H9 (cell line): ENCODE measurements around the gene DMTF1. TPM values are rescaled to one million over a fixed set of nuclear protein-coding genes. Genes with fewer than 3 reads are reported as not detected.

Experiments used
- DNase-seq: peaks from one replicate; pipeline ENCODE4 v3.0.0-alpha.2; 2017
- H2AFZ ChIP-seq: one replicate; pipeline ENCODE4 v1.6.1; 2013; ENCODE audit warnings: mild to moderate bottlenecking, low read length, control low read depth, moderate library complexity
- H2AK5ac ChIP-seq: 2 replicates; pipeline ENCODE4 v1.6.1; 2013; ENCODE audit warnings: low read length, control low read depth, mixed read lengths; ENCODE audit not compliant: insufficient read length
- H2BK120ac ChIP-seq: one replicate; pipeline ENCODE4 v1.6.1; 2013; ENCODE audit warnings: low read depth, mild to moderate bottlenecking, low read length, control low read depth, inconsistent platforms; ENCODE audit not compliant: poor library complexity, severe bottlenecking
- H2BK12ac ChIP-seq: 2 replicates; pipeline ENCODE4 v1.6.1; 2013; ENCODE audit warnings: low read length, control low read depth, mixed read lengths, low read depth; ENCODE audit not compliant: insufficient read length
- H2BK15ac ChIP-seq: 2 replicates; pipeline ENCODE4 v1.6.1; 2013; ENCODE audit warnings: low read depth, low read length, control low read depth
- H2BK20ac ChIP-seq: one replicate; pipeline ENCODE4 v1.6.1; 2013; ENCODE audit warnings: low read depth, mild to moderate bottlenecking, low read length, control low read depth, inconsistent platforms; ENCODE audit not compliant: poor library complexity, severe bottlenecking
- H2BK5ac ChIP-seq: 2 replicates; pipeline ENCODE4 v1.6.1; 2013; ENCODE audit warnings: low read length, control low read depth, mixed read lengths; ENCODE audit not compliant: insufficient read length
- H3K14ac ChIP-seq: 2 replicates; pipeline ENCODE4 v1.6.1; 2013; ENCODE audit warnings: low read length, control low read depth; ENCODE audit not compliant: insufficient read depth
- H3K18ac ChIP-seq: 2 replicates; pipeline ENCODE4 v1.6.1; 2013; ENCODE audit warnings: low read depth, mild to moderate bottlenecking, mixed read lengths, low read length, control low read depth; ENCODE audit not compliant: insufficient read length
- H3K23ac ChIP-seq: 2 replicates; pipeline ENCODE4 v1.6.1; 2013; ENCODE audit warnings: low read length, control low read depth, mixed read lengths, low read depth; ENCODE audit not compliant: insufficient read length
- H3K23me2 ChIP-seq: 2 replicates; pipeline ENCODE4 v1.6.1; 2013; ENCODE audit warnings: low read depth, mild to moderate bottlenecking, mixed read lengths, low read length, control low read depth; ENCODE audit not compliant: insufficient read length, poor library complexity, severe bottlenecking
- H3K27ac ChIP-seq: 2 replicates; pipeline ENCODE4 v1.5.1; 2013; ENCODE audit warnings: low read length, control low read depth, mixed read lengths, low read depth; ENCODE audit not compliant: insufficient read length
- H3K27me3 ChIP-seq: 2 replicates; pipeline ENCODE4 v1.6.1; 2013; ENCODE audit warnings: low read length, control low read depth, inconsistent platforms; ENCODE audit not compliant: insufficient read depth
- H3K4ac ChIP-seq: 2 replicates; pipeline ENCODE4 v1.6.1; 2013; ENCODE audit warnings: low read depth, mild to moderate bottlenecking, control low read depth, inconsistent platforms, low read length, moderate library complexity
- H3K4me1 ChIP-seq: 2 replicates; pipeline ENCODE4 v1.6.1; 2013; ENCODE audit warnings: low read length, control low read depth, inconsistent platforms; ENCODE audit not compliant: insufficient read depth
- H3K4me2 ChIP-seq: 2 replicates; pipeline ENCODE4 v1.6.1; 2013; ENCODE audit warnings: low read length, control low read depth, mixed read lengths; ENCODE audit not compliant: insufficient read length, insufficient read depth
- H3K56ac ChIP-seq: 2 replicates; pipeline ENCODE4 v1.6.1; 2013; ENCODE audit warnings: low read depth, mild to moderate bottlenecking, mixed read lengths, low read length, control low read depth; ENCODE audit not compliant: insufficient read length
- H3K79me1 ChIP-seq: 2 replicates; pipeline ENCODE4 v1.6.1; 2013; ENCODE audit warnings: low read depth, mild to moderate bottlenecking, moderate library complexity, low read length, control low read depth, inconsistent platforms; ENCODE audit not compliant: insufficient read depth, poor library complexity, severe bottlenecking
- H3K79me2 ChIP-seq: 2 replicates; pipeline ENCODE4 v1.6.1; 2013; ENCODE audit warnings: low read length, control low read depth, inconsistent platforms; ENCODE audit not compliant: insufficient read depth
- H3K9ac ChIP-seq: 2 replicates; pipeline ENCODE4 v1.6.1; 2013; ENCODE audit warnings: low read length, control low read depth, mixed read lengths; ENCODE audit not compliant: insufficient read length; ENCODE audit errors: extremely low read depth
- H3K9me3 ChIP-seq: one replicate; pipeline ENCODE4 v1.6.1; 2013; ENCODE audit warnings: low read depth, low read length, inconsistent platforms; ENCODE audit not compliant: control insufficient read depth
- H3T11ph ChIP-seq: one replicate; pipeline ENCODE4 v1.6.1; 2013; ENCODE audit warnings: mild to moderate bottlenecking, low read length, control low read depth, inconsistent platforms
- H4K20me1 ChIP-seq: one replicate; pipeline ENCODE4 v1.6.1; 2013; ENCODE audit not compliant: control insufficient read depth, insufficient read length, insufficient read depth
- H4K5ac ChIP-seq: 2 replicates; pipeline ENCODE4 v1.6.1; 2013; ENCODE audit warnings: low read depth, mild to moderate bottlenecking, mixed read lengths, low read length, control low read depth; ENCODE audit not compliant: insufficient read length
- H4K8ac ChIP-seq: replicated peaks from 2 replicates; pipeline ENCODE4 v1.6.1; 2013; ENCODE audit warnings: low read length, control low read depth, mixed read lengths, low read depth; ENCODE audit not compliant: insufficient read length
- H4K91ac ChIP-seq: 2 replicates; pipeline ENCODE4 v1.6.1; 2013; ENCODE audit warnings: low read depth, mild to moderate bottlenecking, moderate library complexity, mixed read lengths, low read length, control low read depth; ENCODE audit not compliant: insufficient read length
- H3K27ac Mint-ChIP-seq, 3 experiments: 2 replicates in 2 of 3; 3 replicates in 1 of 3; pipeline ENCODE4 v1.8.0; 2020 to 2021; ENCODE audit warnings: mixed read lengths in 3 of 3, mild to moderate bottlenecking in 1 of 3, moderate library complexity in 1 of 3
- H3K27me3 Mint-ChIP-seq: 2 replicates; pipeline ENCODE4 v1.8.0; 2021; ENCODE audit warnings: low read depth, mild to moderate bottlenecking, moderate library complexity, mixed read lengths
- H3K36me3 Mint-ChIP-seq, 3 experiments: 2 replicates in 2 of 3; 3 replicates in 1 of 3; pipeline ENCODE4 v1.8.0; 2020 to 2021; ENCODE audit warnings: low read depth in 3 of 3, mixed read lengths in 3 of 3; ENCODE audit not compliant: insufficient read depth in 1 of 3
- H3K4me1 Mint-ChIP-seq, 2 experiments: 2 replicates each; pipeline ENCODE4 v1.8.0; 2020; ENCODE audit warnings: mixed read lengths in 2 of 2
- H3K4me3 Mint-ChIP-seq, 2 experiments: 2 replicates in 1 of 2; 3 replicates in 1 of 2; pipeline ENCODE4 v1.8.0; 2020 to 2021; ENCODE audit warnings: mild to moderate bottlenecking in 2 of 2, mixed read lengths in 2 of 2, moderate library complexity in 1 of 2
- H3K9me3 Mint-ChIP-seq, 2 experiments: 2 replicates in 1 of 2; 3 replicates in 1 of 2; pipeline ENCODE4 v1.8.0; 2020; ENCODE audit warnings: mild to moderate bottlenecking in 2 of 2, mixed read lengths in 2 of 2, moderate library complexity in 1 of 2
- WGBS: extraction: QIAGEN DNeasy Blood & Tissue Kit; methylation state at CpG from one replicate; pipeline ENCODE4 v1.1.7; 2013; ENCODE audit warnings: missing lambda C conversion rate, low lambda C conversion rate, mixed read lengths; ENCODE audit not compliant: insufficient read length; ENCODE audit errors: extremely low coverage; 5-methylcytosine and 5-hydroxymethylcytosine counted together
- total RNA-seq: library from RNA; stranded (reverse); gene quantifications from 2 replicates; pipeline ENCODE4 v1.2.1, GENCODE V29; 2021
- TF ChIP-seq, protein P1 (sequence below): fragments of 200-600 bp; sonication (generic); conservative IDR thresholded peaks from 3 replicates; pipeline ENCODE4 v1.8.0; 2021; ENCODE audit warnings: antibody characterized with exemption, mild to moderate bottlenecking

Gene DMTF1
- total RNA-seq, 1 experiment from 2014 or later, result 111 TPM

DNA sequence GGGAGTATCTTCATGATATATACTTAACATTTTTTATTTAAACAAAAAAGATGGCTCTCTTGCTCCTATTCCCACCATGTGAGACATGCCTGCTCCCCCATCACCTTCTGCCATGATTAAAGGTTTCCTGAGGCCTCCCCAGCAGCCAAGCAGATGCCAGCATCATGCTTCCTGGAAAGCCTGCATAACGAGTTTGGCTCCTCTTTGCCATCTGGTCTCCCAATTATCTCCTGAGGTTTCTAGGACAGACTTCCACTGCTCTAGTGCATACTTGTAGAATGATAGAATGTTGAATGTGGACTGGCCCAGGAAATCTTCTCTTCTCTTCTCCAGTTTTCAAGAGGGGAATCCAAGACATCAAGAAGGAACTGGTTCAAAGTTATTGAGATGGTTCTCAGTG is 46.9 kb upstream of the DMTF1 start:
- H3K4me1 ChIP-seq, result no peaks in the 10 kb centered on the region
- no peak overlapping the region for H3K56ac ChIP-seq
- H3K23me2 ChIP-seq, result no peaks in the 10 kb centered on the region
- H3T11ph ChIP-seq, result no peak overlapping the region
- H4K20me1 ChIP-seq, result no peaks in the 10 kb centered on the region
- no peak overlapping the region for H3K4me3 Mint-ChIP-seq
- H2BK12ac ChIP-seq, result no peak overlapping the region
- no peak overlapping the region for H4K91ac ChIP-seq
- no peak overlapping the region for H3K9ac ChIP-seq
- no peak overlapping the region for H4K5ac ChIP-seq
- H3K27ac ChIP-seq, result no peak overlapping the region
- TF ChIP-seq, protein P1, sequence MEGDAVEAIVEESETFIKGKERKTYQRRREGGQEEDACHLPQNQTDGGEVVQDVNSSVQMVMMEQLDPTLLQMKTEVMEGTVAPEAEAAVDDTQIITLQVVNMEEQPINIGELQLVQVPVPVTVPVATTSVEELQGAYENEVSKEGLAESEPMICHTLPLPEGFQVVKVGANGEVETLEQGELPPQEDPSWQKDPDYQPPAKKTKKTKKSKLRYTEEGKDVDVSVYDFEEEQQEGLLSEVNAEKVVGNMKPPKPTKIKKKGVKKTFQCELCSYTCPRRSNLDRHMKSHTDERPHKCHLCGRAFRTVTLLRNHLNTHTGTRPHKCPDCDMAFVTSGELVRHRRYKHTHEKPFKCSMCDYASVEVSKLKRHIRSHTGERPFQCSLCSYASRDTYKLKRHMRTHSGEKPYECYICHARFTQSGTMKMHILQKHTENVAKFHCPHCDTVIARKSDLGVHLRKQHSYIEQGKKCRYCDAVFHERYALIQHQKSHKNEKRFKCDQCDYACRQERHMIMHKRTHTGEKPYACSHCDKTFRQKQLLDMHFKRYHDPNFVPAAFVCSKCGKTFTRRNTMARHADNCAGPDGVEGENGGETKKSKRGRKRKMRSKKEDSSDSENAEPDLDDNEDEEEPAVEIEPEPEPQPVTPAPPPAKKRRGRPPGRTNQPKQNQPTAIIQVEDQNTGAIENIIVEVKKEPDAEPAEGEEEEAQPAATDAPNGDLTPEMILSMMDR, result no peak
- no CpG with 5 or more reads among the region's 1 CpG for WGBS
- H2BK120ac ChIP-seq, result no peak overlapping the region
- no peak overlapping the region for H3K23ac ChIP-seq
- DNase-seq, result no peak
- no peak overlapping the region for H3K4me2 ChIP-seq
- H3K4ac ChIP-seq, result no peak overlapping the region
- no peaks in the 10 kb centered on the region for H3K9me3 Mint-ChIP-seq
- H3K9me3 ChIP-seq, result no peaks in the 10 kb centered on the region
- no peak overlapping the region for H2BK15ac ChIP-seq
- no peak overlapping the region for H4K8ac ChIP-seq
- no peak overlapping the region for H2BK5ac ChIP-seq
- H3K27me3 ChIP-seq, result no peaks in the 10 kb centered on the region
- H3K18ac ChIP-seq, result no peak overlapping the region
- no peaks in the 10 kb centered on the region for H3K79me2 ChIP-seq
- no peaks in the 10 kb centered on the region for H3K27me3 Mint-ChIP-seq
- H3K36me3 Mint-ChIP-seq, result peaks cover 0 to 11% (median 0%) of the 10 kb centered on the region in 3 experiments; a peak in 2 of 7 replicates
- H3K79me1 ChIP-seq, result no peaks in the 10 kb centered on the region
- H3K14ac ChIP-seq, result no peak overlapping the region
- no peak overlapping the region for H3K27ac Mint-ChIP-seq
- no peaks in the 10 kb centered on the region for H3K4me1 Mint-ChIP-seq
- H2BK20ac ChIP-seq, result no peak overlapping the region
- H2AK5ac ChIP-seq, result no peak overlapping the region
- H2AFZ ChIP-seq, result no peak overlapping the region
